Immature natural killer cell (primary cell): ENCODE data around the gene RAB25. TPM values are rescaled to one million over a fixed set of nuclear protein-coding genes. Genes with fewer than 3 reads are reported as not detected.

Source experiments
- DNase-seq, 3 donors: peaks; one replicate each; pipeline ENCODE4 v3.0.0; 2022; ENCODE audit warnings: mixed read lengths in 1 of 3
- H3K27ac Mint-ChIP-seq, 6 donors: one replicate each; pipeline ENCODE4 v1.8.0; 2020; ENCODE audit warnings: mixed read lengths in 6 of 6, mild to moderate bottlenecking in 5 of 6, inconsistent platforms in 4 of 6, moderate library complexity in 3 of 6
- H3K27me3 Mint-ChIP-seq, 3 donors: one replicate each; pipeline ENCODE4 v1.8.0; 2020 to 2021; ENCODE audit warnings: low read depth in 3 of 3, mild to moderate bottlenecking in 3 of 3, mixed read lengths in 3 of 3, moderate library complexity in 3 of 3, inconsistent platforms in 1 of 3
- H3K36me3 Mint-ChIP-seq, 3 donors: one replicate each; pipeline ENCODE4 v1.8.0; 2020; ENCODE audit warnings: mixed read lengths in 3 of 3, inconsistent platforms in 2 of 3, mild to moderate bottlenecking in 2 of 3
- H3K4me1 Mint-ChIP-seq, 2 donors: one replicate each; pipeline ENCODE4 v1.8.0; 2020; ENCODE audit warnings: inconsistent platforms in 2 of 2, mild to moderate bottlenecking in 2 of 2, mixed read lengths in 2 of 2, moderate library complexity in 1 of 2
- H3K4me3 Mint-ChIP-seq, 5 donors: one replicate each; pipeline ENCODE4 v1.8.0; 2020; ENCODE audit warnings: mild to moderate bottlenecking in 5 of 5, mixed read lengths in 5 of 5, inconsistent platforms in 3 of 5, moderate library complexity in 3 of 5
- H3K9me3 Mint-ChIP-seq, 6 donors: one replicate each; pipeline ENCODE4 v1.8.0; 2020; ENCODE audit warnings: mild to moderate bottlenecking in 6 of 6, mixed read lengths in 6 of 6, inconsistent platforms in 4 of 6, moderate library complexity in 3 of 6
- polyA plus RNA-seq, 3 donors: library from polyadenylated mRNA; unstranded; fragments of 300-500 nt; fragmentation: Illumina TruSeq; gene quantifications; one replicate each; pipeline ENCODE4 v1.2.3, GENCODE V29; 2021

The RAB25 gene
- polyA plus RNA-seq, 3 donors from 2014 or later: not detected

DNA sequence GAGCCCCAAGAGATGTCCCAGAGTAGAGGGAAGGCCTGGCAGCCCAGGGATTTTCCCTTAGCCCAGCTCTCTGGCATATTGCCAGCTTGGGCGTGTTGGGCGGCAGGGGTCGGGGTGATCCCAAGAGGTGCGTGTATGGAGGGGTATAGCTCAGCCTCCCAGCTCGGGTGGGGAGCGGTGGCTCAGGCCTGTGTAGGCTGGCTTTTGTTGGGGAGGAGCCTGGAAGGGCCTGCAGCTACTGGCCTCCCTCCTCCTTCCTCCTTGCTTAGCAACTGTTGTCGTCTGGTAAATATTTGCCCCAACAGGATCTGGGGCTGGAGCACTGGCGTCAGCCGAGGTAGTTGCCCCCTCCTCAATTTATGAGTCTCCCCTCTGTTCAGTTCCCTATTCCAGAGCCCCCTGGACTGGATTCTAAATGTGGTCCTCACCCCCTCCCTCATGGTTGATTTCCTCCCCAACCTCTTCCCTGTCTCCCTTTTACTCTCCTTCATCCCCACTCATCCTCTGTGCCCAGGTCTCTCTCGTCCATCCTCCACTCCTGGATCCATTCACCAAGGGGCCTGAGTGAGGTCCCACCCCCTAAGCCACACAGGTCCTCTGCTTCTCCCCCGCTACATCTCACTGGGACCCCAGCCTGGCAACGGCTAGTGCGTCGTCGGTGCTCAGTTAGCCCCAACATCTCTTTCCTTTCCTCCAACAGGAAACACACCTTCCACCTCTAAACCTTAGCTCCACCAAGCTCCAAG, 43.3 kb downstream of the RAB25 start:
- peaks cover 20 to 22% of the 10 kb centered on the region in 2 donors for H3K4me1 Mint-ChIP-seq
- H3K9me3 Mint-ChIP-seq: no peaks in the 10 kb centered on the region
- H3K27me3 Mint-ChIP-seq: peaks cover 10 to 21% (median 14%) of the 10 kb centered on the region in 3 donors
- H3K4me3 Mint-ChIP-seq: peak overlapping the region; percentile 7 to 84 (median 33)
- H3K36me3 Mint-ChIP-seq: no peaks in the 10 kb centered on the region
- DNase-seq: peak; percentile 36 to 43 (median 38)
- H3K27ac Mint-ChIP-seq: peak overlapping the region; percentile 43 to 100 (median 100)

DNA sequence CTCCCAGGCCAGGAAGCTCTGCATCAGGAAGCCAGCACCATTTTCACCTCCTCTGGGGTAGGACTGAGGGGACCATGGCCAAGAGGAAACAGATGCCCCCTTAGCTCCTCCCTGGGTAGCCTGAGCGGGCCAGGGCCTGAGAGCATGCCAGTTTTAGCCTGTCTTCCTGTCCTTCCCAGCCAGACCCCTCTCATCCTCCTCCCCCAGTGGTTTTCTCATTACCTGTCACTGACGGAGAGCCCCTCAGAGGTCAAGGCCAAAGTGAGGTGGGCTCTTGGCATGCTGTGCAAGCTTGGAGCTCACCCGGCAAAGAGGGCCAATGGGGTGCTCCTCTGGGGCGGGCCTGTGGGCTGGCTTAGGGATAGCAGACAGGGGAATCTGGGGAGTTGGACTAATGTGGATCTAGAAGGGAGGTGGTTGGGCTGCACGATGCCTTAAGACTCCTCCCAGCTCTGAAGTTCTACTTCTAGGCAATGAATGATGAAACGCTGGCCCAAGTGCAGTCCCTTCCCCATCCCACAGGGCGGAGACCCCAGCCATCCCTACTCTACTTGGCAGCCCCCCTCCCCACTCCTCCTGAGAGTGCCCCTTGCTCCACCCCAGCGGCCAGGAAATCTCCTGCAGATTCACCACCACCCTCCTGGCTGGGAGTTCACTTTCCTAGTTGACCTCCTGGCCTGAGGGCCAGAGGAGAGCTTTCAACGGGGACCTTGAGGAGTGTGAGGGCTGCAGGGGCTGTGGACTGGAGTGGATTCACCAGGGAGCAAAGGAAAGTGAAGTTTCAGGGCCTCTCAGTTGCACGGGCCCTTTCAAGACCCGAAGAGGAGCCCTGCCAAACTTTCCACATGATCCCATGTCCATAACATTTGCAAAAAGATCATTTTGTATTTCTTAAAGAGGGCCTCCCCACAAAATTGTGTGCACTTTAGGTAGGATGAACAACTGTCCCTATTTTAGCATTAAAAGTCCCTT, 44.2 kb downstream of the RAB25 start:
- Mint-ChIP-seq H3K4me1 (peaks cover 20 to 22% of the 10 kb centered on the region in 2 donors), H3K9me3 (no peaks in the 10 kb centered on the region), H3K4me3 (peak overlapping the region; percentile 81 to 88 (median 84)), H3K36me3 (no peaks in the 10 kb centered on the region), H3K27me3 (peaks cover 10 to 21% (median 14%) of the 10 kb centered on the region in 3 donors), H3K27ac (peak overlapping the region; percentile 99 to 100 (median 100))
- DNase-seq: no peak

DNA sequence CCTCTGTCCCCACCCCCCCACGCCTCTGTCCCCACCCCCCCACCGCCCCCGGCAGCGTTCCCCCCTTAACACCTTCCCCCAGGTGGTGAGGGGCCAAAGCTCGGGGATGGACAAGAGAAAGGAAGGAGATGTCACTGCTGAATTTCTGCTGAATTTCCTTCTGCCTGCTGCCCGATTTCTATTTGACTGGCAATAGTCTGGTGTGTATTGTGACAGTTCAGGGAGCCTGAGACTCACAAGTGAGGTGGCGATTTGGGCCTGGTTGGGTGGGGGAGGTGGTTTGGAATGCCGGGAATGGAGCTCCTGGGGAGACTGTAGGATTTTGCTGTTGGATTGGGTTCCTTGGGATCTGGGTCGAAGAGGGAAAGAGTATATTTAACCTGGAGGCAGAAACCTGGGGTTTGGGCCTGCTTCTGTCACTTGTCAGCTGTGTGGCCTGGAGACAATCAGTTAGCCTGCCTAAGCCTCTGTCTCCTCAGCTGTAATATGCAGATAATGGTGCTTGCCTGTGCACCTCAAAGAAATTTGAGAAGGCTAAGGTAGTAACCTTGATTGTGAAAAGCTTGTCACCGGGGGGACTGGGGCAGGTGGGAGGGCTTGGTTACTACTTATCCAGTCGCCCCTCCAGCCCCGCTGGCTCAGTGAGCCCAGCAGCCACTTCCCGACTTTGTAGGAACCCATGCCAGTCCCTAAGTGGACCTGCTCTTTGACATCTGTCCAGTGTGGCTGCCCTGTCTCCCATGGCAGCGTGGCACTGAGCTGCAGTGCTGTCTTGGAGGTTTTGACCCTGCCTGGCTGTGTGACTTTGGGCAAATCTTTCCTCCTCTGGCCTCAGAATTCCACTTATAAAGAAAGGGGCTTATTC, 45.9 kb downstream of the RAB25 start:
- Mint-ChIP-seq H3K4me1 (peaks cover 20 to 22% of the 10 kb centered on the region in 2 donors), H3K9me3 (no peaks in the 10 kb centered on the region), H3K27ac (peak overlapping the region; percentile 99 to 100 (median 100)), H3K4me3 (peak overlapping the region; percentile 41 to 88 (median 58)), H3K27me3 (peaks cover 10 to 20% (median 14%) of the 10 kb centered on the region in 3 donors), H3K36me3 (no peaks in the 10 kb centered on the region)
- no peak for DNase-seq

DNA sequence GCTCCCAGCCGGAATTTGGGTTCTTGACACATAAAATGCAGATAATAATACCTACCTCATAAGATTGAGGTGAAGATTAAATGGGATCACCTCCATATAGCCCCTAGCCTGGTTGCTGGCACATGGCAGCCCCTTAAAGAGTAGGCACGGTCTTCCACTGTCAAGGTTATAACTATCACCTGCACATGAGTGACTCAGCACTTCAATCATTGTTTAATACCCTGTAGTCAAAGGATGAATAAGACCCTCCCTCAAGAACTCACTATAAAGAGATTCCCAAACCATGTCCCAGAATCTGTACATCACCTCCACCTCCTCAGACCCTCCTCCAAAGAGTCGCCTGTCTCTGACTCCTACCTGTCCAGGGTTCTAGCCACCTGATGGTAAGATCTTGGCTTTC, 47.1 kb downstream of the RAB25 start:
- no peak for DNase-seq
- H3K4me1 Mint-ChIP-seq: peaks cover 20 to 22% of the 10 kb centered on the region in 2 donors
- no peak overlapping the region for H3K4me3 Mint-ChIP-seq
- H3K27ac Mint-ChIP-seq: peak overlapping the region; percentile 99 to 100 (median 100)
- peaks cover 12 to 20% (median 14%) of the 10 kb centered on the region in 3 donors for H3K27me3 Mint-ChIP-seq
- no peaks in the 10 kb centered on the region for H3K9me3 Mint-ChIP-seq
- no peaks in the 10 kb centered on the region for H3K36me3 Mint-ChIP-seq

DNA sequence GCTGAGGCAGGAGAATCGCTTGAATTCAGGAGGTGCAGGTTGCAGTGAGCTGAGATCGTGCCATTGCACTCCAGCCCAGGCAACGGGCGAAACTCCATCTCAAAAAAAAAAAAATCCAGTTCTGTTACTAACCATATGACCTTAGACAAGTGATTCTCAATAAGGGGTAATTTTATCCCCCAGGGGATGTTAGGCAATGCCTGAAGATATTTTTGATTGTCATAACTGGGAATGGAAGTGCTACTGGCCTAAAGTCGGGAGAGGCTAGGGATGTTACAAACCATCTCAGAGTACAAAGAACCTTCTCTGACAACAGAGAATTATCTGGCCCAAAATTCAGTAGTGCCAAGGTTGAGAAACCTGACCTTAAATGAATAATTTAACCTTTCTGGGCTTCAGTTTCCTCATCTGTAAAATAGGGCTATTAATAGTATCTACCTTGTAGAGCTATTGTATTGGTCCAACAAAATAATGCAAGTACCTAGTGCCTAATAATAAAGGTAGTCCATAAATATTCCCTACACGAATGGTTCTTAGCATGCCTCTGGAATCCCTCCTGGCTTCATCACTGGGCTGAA, 47.8 kb downstream of the RAB25 start:
- no peaks in the 10 kb centered on the region for H3K9me3 Mint-ChIP-seq
- H3K27ac Mint-ChIP-seq: peak overlapping the region; percentile 23 to 100 (median 100)
- no peak overlapping the region for H3K4me3 Mint-ChIP-seq
- no peaks in the 10 kb centered on the region for H3K36me3 Mint-ChIP-seq
- peaks cover 15 to 19% (median 16%) of the 10 kb centered on the region in 3 donors for H3K27me3 Mint-ChIP-seq
- peaks cover 20 to 23% of the 10 kb centered on the region in 2 donors for H3K4me1 Mint-ChIP-seq
- DNase-seq: no peak

DNA sequence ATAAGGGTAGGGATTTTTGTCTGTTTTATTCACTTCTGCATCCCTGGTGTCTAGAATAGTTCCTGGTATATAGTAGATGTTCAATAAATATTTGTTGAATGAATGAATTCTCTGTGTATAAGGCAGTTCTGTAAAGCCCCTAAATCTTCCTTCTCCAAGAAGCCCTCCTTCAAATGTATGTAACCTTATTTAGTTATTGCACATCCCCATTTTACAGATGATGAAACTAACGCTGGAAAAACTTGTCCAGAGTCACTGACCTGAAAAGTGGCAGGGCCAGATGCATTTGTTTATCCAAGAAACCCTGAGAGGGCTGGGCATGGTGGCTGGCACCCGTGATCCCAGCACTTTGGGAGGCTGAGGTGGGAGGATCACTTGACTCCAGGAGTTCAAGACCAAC, 49.3 kb downstream of the RAB25 start:
- H3K4me1 Mint-ChIP-seq: peaks cover 25 to 28% of the 10 kb centered on the region in 2 donors
- H3K27ac Mint-ChIP-seq: peak overlapping the region in 5 of 6 donors; percentile 61 to 89 (median 81)
- no peaks in the 10 kb centered on the region for H3K36me3 Mint-ChIP-seq
- no peak overlapping the region for H3K4me3 Mint-ChIP-seq
- H3K9me3 Mint-ChIP-seq: no peaks in the 10 kb centered on the region
- no peak for DNase-seq
- peaks cover 17 to 22% (median 20%) of the 10 kb centered on the region in 3 donors for H3K27me3 Mint-ChIP-seq

DNA sequence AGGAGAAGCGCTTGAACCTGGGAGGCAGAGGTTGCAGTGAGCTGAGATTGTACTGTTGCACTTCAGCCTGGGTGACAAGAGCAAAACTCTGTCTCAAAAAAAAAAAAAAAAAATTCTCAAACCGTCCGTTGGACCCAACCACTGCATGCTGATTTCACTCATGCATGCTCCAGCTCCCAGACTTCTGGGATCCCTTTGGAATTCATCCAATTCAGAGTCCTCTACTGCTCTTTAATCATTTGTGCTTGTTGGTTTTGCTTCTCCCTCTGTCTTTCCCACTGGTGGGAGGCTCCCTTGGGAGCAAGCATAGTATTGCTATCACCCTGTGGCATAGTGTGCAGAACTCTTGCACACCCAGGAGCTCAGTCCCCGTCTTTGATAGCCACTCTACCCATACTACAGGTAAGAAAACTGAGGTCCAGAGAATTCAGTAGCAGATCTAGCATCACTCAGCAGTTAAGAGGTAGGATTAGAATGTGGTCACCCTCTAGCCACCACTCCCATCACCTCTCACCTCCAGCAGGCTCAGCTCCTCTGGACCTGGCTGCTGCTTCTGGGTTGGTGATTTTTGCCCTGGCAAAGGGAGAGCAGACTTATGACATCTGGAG, 50.5 kb downstream of the RAB25 start:
- Mint-ChIP-seq H3K27me3 (peaks cover 10 to 22% (median 11%) of the 10 kb centered on the region in 3 donors), H3K4me1 (peaks cover 22 to 28% of the 10 kb centered on the region in 2 donors), H3K4me3 (no peak overlapping the region), H3K36me3 (no peaks in the 10 kb centered on the region), H3K9me3 (no peaks in the 10 kb centered on the region), H3K27ac (peak overlapping the region in 5 of 6 donors; percentile 48 to 86 (median 74))
- no peak for DNase-seq

DNA sequence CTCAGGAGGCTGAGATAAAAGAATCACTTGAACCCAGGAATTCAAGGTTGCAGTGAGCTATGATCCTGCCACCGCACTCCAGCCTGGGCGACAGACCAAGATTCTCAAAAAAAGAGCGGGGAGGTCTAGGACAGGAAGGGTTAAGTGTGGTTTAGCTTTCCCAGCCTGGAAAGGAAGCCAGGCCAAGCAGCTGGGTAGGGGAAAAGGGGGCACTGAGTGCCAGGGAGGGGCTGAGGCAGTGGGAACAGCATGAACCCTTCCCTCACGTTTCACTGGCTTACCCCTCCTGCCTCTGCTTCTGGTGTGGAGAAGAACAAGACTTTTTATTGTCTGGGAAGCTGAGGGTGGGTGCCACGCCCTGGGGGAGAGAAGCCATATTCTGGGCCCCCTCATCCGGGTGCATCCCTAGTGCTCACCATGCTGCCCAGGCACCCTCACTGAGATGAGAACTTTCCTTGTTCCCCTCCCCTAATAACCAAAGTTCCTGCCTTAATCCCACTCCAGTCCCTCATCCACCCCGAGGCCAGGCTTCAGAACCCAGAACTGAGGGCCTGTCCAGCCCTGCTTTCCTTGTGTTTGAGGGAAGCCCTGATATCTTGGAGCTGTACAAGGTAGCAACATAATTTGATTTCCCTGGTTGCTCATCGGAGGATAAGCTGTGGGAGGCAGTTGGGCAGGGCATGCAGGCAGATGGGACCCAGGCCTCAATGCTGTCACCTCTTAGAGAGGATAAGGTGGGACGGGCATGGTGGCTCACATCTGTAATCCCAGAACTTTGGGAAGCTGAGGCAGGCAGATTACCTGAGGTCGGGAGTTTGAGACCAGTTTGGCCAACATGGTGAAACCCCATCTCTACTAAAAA, 51.5 kb downstream of the RAB25 start:
- Mint-ChIP-seq H3K9me3 (no peaks in the 10 kb centered on the region), H3K27ac (peak overlapping the region in 4 of 6 donors; percentile 62 to 86 (median 76)), H3K27me3 (peaks cover 8 to 23% (median 13%) of the 10 kb centered on the region in 3 donors), H3K4me1 (peaks cover 17 to 23% of the 10 kb centered on the region in 2 donors), H3K36me3 (no peaks in the 10 kb centered on the region), H3K4me3 (no peak overlapping the region)
- DNase-seq: no peak

DNA sequence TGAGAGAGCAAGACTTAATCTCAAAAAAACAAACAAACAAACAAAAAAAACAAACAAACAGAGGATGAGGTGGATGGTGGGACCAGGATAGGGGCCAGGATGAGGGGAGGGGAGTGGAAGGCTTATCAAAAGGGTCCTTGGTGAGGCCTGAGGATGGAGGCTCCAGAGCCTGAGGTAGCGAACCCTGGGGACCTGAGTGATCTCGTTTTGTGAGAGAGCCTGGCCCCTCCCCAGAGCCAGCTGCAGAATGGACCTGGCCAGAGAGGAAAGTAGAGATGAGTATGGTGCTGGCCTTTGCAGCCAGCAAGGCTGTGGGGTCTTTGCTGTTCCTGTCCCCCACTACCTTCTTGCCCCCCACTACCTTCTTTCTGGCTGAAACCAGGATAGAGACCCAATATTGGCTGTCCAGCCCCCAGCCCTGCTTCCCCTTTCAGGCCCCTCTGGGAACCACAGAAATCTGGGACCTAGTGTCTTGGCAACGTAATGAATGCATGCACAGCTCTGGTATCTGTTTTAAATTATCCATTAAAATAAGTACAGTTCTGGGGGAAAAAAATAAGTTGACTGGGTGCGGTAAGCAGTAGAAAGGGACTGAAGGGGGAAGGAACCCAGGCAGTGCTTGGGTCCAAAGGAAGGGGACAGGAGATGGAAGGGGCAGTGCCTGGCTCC, 52.5 kb downstream of the RAB25 start:
- Mint-ChIP-seq H3K27ac (peak overlapping the region; percentile 17 to 93 (median 87)), H3K36me3 (no peaks in the 10 kb centered on the region), H3K4me3 (peak overlapping the region in 4 of 5 donors; percentile 86 to 92 (median 90)), H3K4me1 (peaks cover 17 to 23% of the 10 kb centered on the region in 2 donors), H3K27me3 (peaks cover 9 to 24% (median 14%) of the 10 kb centered on the region in 3 donors), H3K9me3 (no peaks in the 10 kb centered on the region)
- DNase-seq: no peak

DNA sequence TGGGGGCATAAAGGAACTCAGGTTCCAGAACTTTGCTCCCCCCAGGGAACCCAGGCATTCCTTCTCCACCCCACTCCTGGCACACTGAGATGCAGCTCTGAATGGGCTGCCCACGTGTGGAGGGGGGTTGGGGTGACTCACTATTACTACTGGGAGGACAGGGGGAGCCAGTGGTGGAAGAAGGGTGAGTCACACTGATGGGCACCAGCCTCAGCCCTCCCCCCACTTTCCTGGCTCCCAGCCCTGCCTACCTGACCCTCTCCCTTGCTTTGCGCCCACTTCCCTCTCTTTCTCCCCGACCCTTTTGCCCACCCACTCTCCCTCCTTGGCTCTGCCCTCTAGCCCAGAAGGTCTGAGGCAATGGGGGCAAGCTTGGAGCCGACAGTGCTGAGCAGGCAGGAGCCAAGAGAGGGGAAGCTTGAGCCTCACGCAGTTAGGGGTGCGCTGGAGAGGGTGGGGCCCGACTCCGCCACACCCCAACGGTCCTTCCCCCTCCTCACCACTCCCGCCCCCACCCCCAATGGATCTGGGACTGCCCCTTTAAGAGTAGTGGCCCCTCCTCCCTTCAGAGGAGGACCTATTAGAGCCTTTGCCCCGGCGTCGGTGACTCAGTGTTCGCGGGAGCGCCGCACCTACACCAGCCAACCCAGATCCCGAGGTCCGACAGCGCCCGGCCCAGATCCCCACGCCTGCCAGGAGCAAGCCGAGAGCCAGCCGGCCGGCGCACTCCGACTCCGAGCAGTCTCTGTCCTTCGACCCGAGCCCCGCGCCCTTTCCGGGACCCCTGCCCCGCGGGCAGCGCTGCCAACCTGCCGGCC, 53.4 kb downstream of the RAB25 start, which contains the start of gene LMNA:
Gene LMNA (plus strand): TSS at position 611 of the 818 bp plus-strand sequence. CDS start 208 bp downstream, outside the sequence.
- no peaks in the 10 kb centered on the region for H3K36me3 Mint-ChIP-seq
- peak within 1 kb of the TSS; percentile 84 to 92 (median 88) for H3K4me3 Mint-ChIP-seq
- H3K27me3 Mint-ChIP-seq: peaks cover 11 to 26% (median 14%) of the 10 kb centered on the region in 3 donors
- peak within 1 kb of the TSS; percentile 39 to 93 (median 88) for H3K27ac Mint-ChIP-seq
- DNase-seq: peak; percentile 61 to 71 (median 63)
- no peaks in the 10 kb centered on the region for H3K9me3 Mint-ChIP-seq
- peaks cover 17 to 23% of the 10 kb centered on the region in 2 donors for H3K4me1 Mint-ChIP-seq
